Mesenchymal stem cell (in vitro differentiated cells and primary cell): ENCODE measurements around the gene FOXP1.

Source experiments
- DNase-seq: peaks from one replicate; pipeline ENCODE4 v3.0.0-alpha.2; 2013
- H2AFZ ChIP-seq: one replicate; pipeline ENCODE4 v1.6.1; 2013; ENCODE audit warnings: low read depth, mild to moderate bottlenecking, control low read depth, inconsistent platforms, low read length, moderate library complexity
- H2AK5ac ChIP-seq: 2 replicates; pipeline ENCODE4 v1.6.1; 2013; ENCODE audit warnings: low read length, moderate library complexity, mild to moderate bottlenecking, inconsistent platforms; ENCODE audit not compliant: severe bottlenecking
- H2BK120ac ChIP-seq: one replicate; pipeline ENCODE4 v1.6.1; 2013; ENCODE audit warnings: low read depth, mild to moderate bottlenecking, inconsistent platforms, low read length, moderate library complexity
- H2BK12ac ChIP-seq, 2 experiments: one replicate each; pipeline ENCODE4 v1.6.1; 2013; ENCODE audit warnings: inconsistent platforms in 2 of 2, low read length in 2 of 2, mild to moderate bottlenecking in 2 of 2, moderate library complexity in 2 of 2, control low read depth in 1 of 2
- H2BK15ac ChIP-seq: one replicate; pipeline ENCODE4 v1.6.1; 2013; ENCODE audit warnings: mild to moderate bottlenecking, low read depth, inconsistent platforms; ENCODE audit not compliant: poor library complexity, severe bottlenecking
- H2BK5ac ChIP-seq: 2 replicates; pipeline ENCODE4 v1.6.1; 2013; ENCODE audit warnings: low read depth, mild to moderate bottlenecking, low read length, control low read depth, inconsistent platforms; ENCODE audit not compliant: poor library complexity, severe bottlenecking
- H3K14ac ChIP-seq, 2 experiments: one replicate each; pipeline ENCODE4 v1.6.1; 2013; ENCODE audit warnings: inconsistent platforms in 2 of 2, low read length in 2 of 2, control low read depth in 1 of 2, mild to moderate bottlenecking in 1 of 2, moderate library complexity in 1 of 2
- H3K18ac ChIP-seq, 2 experiments: one replicate each; pipeline ENCODE4 v1.6.1; 2013; ENCODE audit warnings: inconsistent platforms in 2 of 2, low read length in 2 of 2, control low read depth in 1 of 2, low read depth in 1 of 2, mild to moderate bottlenecking in 1 of 2
- H3K23ac ChIP-seq, 2 experiments: one replicate each; pipeline ENCODE4 v1.6.1; 2013; ENCODE audit warnings: inconsistent platforms in 2 of 2, low read length in 2 of 2, mild to moderate bottlenecking in 2 of 2, moderate library complexity in 2 of 2, control low read depth in 1 of 2
- H3K27ac ChIP-seq: 2 replicates; pipeline ENCODE4 v1.5.1; 2013; ENCODE audit warnings: mild to moderate bottlenecking, moderate library complexity, low read length, control low read depth, inconsistent platforms; ENCODE audit not compliant: poor library complexity, severe bottlenecking
- H3K27me3 ChIP-seq, 2 experiments: 2 replicates each; pipeline versions ENCODE4 v1.6.1 to v1.7.0; 2013; ENCODE audit warnings: low read length in 2 of 2, mild to moderate bottlenecking in 2 of 2, moderate library complexity in 2 of 2, control low read depth in 1 of 2, inconsistent platforms in 1 of 2; ENCODE audit not compliant: control insufficient read depth in 1 of 2, insufficient read depth in 1 of 2
- H3K36me3 ChIP-seq, 2 experiments: 2 replicates each; pipeline versions ENCODE4 v1.6.1 to v1.7.0; 2013; ENCODE audit warnings: low read length in 2 of 2, control low read depth in 1 of 2, inconsistent platforms in 1 of 2, low read depth in 1 of 2, mild to moderate bottlenecking in 1 of 2; ENCODE audit not compliant: insufficient read depth in 2 of 2, control insufficient read depth in 1 of 2
- H3K4ac ChIP-seq, 2 experiments: one replicate each; pipeline ENCODE4 v1.6.1; 2013; ENCODE audit warnings: inconsistent platforms in 2 of 2, low read length in 2 of 2, mild to moderate bottlenecking in 2 of 2, moderate library complexity in 2 of 2, control low read depth in 1 of 2, low read depth in 1 of 2
- H3K4me1 ChIP-seq: 2 replicates; pipeline ENCODE4 v1.6.1; 2013; ENCODE audit warnings: low read depth, low read length, control low read depth; ENCODE audit not compliant: control insufficient read depth, insufficient read depth
- H3K4me2 ChIP-seq: 2 replicates; pipeline ENCODE4 v1.6.1; 2013; ENCODE audit warnings: low read length, mild to moderate bottlenecking, inconsistent platforms; ENCODE audit not compliant: poor library complexity, severe bottlenecking
- H3K4me3 ChIP-seq, 2 experiments: 2 replicates each; pipeline versions ENCODE4 v1.5.1 to v1.7.0; 2013; ENCODE audit warnings: low read length in 2 of 2, mild to moderate bottlenecking in 2 of 2, control low read depth in 1 of 2, low read depth in 1 of 2; ENCODE audit not compliant: insufficient read depth in 1 of 2
- H3K79me1 ChIP-seq: replicated peaks from 2 replicates; pipeline ENCODE4 v1.6.1; 2013; ENCODE audit warnings: mild to moderate bottlenecking, control low read depth, low read length, inconsistent platforms; ENCODE audit not compliant: poor library complexity, severe bottlenecking
- H3K9ac ChIP-seq: 2 replicates; pipeline ENCODE4 v1.7.0; 2013; ENCODE audit warnings: mild to moderate bottlenecking, low read length, moderate library complexity
- H3K9me3 ChIP-seq: 2 replicates; pipeline ENCODE4 v1.7.0; 2013; ENCODE audit warnings: mild to moderate bottlenecking, low read length; ENCODE audit not compliant: control insufficient read depth
- H4K8ac ChIP-seq: one replicate; pipeline ENCODE4 v1.6.1; 2013; ENCODE audit warnings: inconsistent platforms, mild to moderate bottlenecking, low read length, moderate library complexity
- H4K91ac ChIP-seq: one replicate; pipeline ENCODE4 v1.6.1; 2013; ENCODE audit warnings: mild to moderate bottlenecking, low read length, inconsistent platforms
- WGBS: methylation state at CpG from one replicate; pipeline ENCODE4 v1.1.7; 2013; ENCODE audit warnings: mixed read lengths; 5-methylcytosine and 5-hydroxymethylcytosine counted together

The FOXP1 gene

DNA sequence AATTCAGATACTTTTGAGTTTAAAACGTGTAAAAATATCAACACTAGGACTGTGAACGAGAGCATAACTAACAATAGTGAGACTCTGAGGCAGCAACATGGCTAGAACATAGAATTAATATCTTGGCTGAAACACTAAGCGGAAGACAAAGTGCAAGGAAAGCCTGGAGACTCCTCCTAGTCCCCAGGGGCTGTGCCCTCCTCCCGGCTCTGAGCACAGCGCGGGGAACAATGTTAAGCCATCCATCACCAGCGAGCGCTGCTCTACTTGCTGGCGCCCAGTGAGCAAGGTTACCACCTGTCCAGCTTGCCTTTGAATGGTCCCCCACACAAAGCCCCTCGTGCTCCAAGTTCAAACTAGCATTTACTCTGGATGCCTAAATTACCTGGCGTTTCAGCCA, 436.9 kb downstream of the FOXP1 start:
- Histone ChIP-seq H3K23ac (no peak overlapping the region), H2BK12ac (no peak overlapping the region), H3K79me1 (peaks cover 32% of the 10 kb centered on the region), H4K91ac (no peak overlapping the region), H3K4me2 (no peak overlapping the region), H3K9ac (no peak overlapping the region), H2AK5ac (no peak overlapping the region), H3K9me3 (no peaks in the 10 kb centered on the region), H2BK5ac (no peak overlapping the region), H2BK120ac (no peak overlapping the region), H3K27ac (no peak overlapping the region), H2AFZ (no peak overlapping the region), H4K8ac (no peak overlapping the region), H3K4me1 (peaks cover 5% of the 10 kb centered on the region), H3K18ac (no peak overlapping the region), H3K4me3 (no peak overlapping the region), H2BK15ac (no peak overlapping the region), H3K4ac (peak overlapping the region in 1 of 2 experiments; percentile 4), H3K27me3 (no peaks in the 10 kb centered on the region), H3K36me3 (peaks cover 0 to 6% of the 10 kb centered on the region in 2 experiments), H3K14ac (no peak overlapping the region)
- DNase-seq: no peak
- 82% methylated on average over 11 of the region's 11 CpGs for WGBS

DNA sequence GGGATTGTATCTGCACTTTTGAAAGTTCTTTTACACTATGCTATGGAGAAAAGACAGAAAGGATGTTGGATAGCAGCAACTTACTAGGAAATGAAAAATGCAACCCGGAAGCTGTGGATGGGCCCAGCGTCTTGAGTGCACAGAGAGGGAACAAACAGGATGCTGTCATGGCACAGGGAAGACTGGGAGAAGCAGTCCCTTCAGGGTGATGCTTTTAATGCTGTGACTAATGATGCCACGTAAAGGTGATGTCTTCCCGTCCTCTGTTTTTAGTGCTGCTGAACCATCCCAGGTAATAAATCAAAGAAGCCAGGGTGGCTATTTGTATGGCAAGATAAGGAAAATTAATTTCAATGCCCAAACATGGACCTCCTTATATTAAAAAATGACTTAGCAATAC, 437.6 kb downstream of the FOXP1 start:
- Histone ChIP-seq H2BK120ac (no peak overlapping the region), H3K23ac (no peak overlapping the region), H2BK5ac (no peak overlapping the region), H3K27ac (no peak overlapping the region), H3K14ac (no peak overlapping the region), H2BK15ac (no peak overlapping the region), H3K36me3 (peaks cover 0 to 6% of the 10 kb centered on the region in 2 experiments), H3K9ac (no peak overlapping the region), H3K9me3 (no peaks in the 10 kb centered on the region), H3K4me2 (no peak overlapping the region), H4K91ac (no peak overlapping the region), H3K4ac (no peak overlapping the region), H3K27me3 (no peaks in the 10 kb centered on the region), H3K79me1 (peaks cover 28% of the 10 kb centered on the region), H2AFZ (no peak overlapping the region), H3K4me3 (no peak overlapping the region), H3K18ac (no peak overlapping the region), H2AK5ac (no peak overlapping the region), H3K4me1 (peaks cover 5% of the 10 kb centered on the region), H4K8ac (no peak overlapping the region), H2BK12ac (no peak overlapping the region)
- 70% methylated on average over 4 of the region's 4 CpGs for WGBS
- DNase-seq: no peak

DNA sequence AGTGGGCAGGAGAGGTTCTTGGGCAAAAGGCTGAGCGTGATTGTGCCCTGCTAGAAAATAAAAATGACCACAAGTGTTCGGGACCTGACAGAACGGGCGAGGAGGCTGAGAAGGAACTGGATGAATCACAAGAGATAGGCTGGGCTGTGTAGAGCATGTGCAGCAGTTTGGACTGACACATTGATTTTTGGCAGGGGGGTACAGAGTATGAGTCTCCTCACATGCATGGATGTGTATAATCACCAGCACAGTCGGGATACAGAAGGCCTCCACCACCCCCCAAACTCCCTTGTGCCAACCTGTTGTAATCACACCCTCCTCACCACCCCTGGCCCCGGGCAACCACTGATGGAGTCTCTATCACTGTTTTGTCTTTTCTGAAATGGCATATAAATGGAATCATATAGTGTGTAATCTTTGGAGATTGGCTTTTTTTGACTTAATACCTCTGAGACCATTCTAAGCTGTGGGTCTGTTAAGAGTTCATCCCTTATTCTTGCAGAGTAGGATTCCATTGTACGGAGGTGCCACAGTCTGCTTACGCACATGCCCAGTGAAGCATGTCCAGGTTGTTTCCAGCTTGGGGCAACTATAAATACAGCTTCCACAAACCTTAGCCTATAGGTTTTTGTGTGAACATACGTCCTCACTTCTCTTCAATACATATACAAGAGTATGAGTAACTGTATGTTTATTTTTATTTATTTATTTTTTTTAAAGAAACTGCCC, 438.8 kb downstream of the FOXP1 start:
- 96% methylated on average over 7 of the region's 9 CpGs for WGBS
- Histone ChIP-seq H2AFZ (no peak overlapping the region), H3K36me3 (peaks cover 0 to 6% of the 10 kb centered on the region in 2 experiments), H3K4ac (no peak overlapping the region), H2BK12ac (no peak overlapping the region), H3K4me1 (peaks cover 2% of the 10 kb centered on the region), H3K27ac (no peak overlapping the region), H4K91ac (no peak overlapping the region), H2BK5ac (no peak overlapping the region), H3K27me3 (no peaks in the 10 kb centered on the region), H3K14ac (peak overlapping the region in 1 of 2 experiments; percentile 1), H3K9ac (no peak overlapping the region), H3K4me3 (no peak overlapping the region), H3K23ac (no peak overlapping the region), H2AK5ac (no peak overlapping the region), H3K18ac (no peak overlapping the region), H3K4me2 (no peak overlapping the region), H2BK15ac (no peak overlapping the region), H3K9me3 (no peaks in the 10 kb centered on the region), H4K8ac (no peak overlapping the region), H2BK120ac (no peak overlapping the region), H3K79me1 (peaks cover 25% of the 10 kb centered on the region)
- no peak for DNase-seq

DNA sequence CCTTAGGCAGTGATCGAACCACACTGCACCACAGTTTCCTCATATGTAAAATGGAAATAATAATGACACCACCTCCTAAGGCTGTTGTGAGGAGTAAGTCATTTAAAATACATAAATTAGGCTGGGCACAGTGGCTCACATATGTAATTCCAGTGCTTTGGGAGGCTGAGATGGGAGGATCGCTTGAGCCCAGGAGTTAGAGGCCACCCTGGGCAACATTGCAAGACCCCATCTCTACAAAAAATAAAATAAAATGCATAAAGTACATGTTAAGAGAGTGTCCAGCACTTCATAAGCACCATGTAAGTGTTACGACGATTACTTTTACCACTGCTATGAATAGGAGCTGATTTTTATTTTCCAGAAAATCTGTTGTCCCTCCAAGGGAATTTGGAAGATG, 440.0 kb downstream of the FOXP1 start:
- Histone ChIP-seq H2BK12ac (no peak overlapping the region), H3K23ac (no peak overlapping the region), H3K4me1 (peaks cover 2% of the 10 kb centered on the region), H4K8ac (no peak overlapping the region), H2BK15ac (no peak overlapping the region), H3K14ac (no peak overlapping the region), H3K18ac (no peak overlapping the region), H3K36me3 (peaks cover 0 to 6% of the 10 kb centered on the region in 2 experiments), H2AK5ac (no peak overlapping the region), H3K79me1 (peaks cover 26% of the 10 kb centered on the region), H3K27me3 (no peaks in the 10 kb centered on the region), H3K4me2 (no peak overlapping the region), H3K9ac (no peak overlapping the region), H3K27ac (no peak overlapping the region), H3K4me3 (no peak overlapping the region), H4K91ac (no peak overlapping the region), H3K4ac (no peak overlapping the region), H2BK5ac (no peak overlapping the region), H2AFZ (no peak overlapping the region), H3K9me3 (no peaks in the 10 kb centered on the region), H2BK120ac (no peak overlapping the region)
- DNase-seq: no peak
- 100% methylated on average over 2 of the region's 4 CpGs for WGBS
